ENCODE results near the gene XYLB.
"Not testable (repeated sequence)": the region's sequence is repeated elsewhere in the genome, so short reads cannot be mapped to it uniquely, and the experiment has no call there.

The XYLB gene

GRCh38 chr3:38346587-38347410 is at the start of gene XYLB:
TSS of gene XYLB (plus strand) at chr3:38346785. CDS start at chr3:38346869, 84 bp downstream.
- in situ Hi-C loops (cut with MboI; ENCODE audit: low sequenced_read_pairs) = no loop called here

- in situ Hi-C loops (cut with MboI; ENCODE audit: low sequenced_read_pairs) = not testable (repeated sequence)
Measured at GRCh38 chr3:38297053-38297452, 49.5 kb upstream of the XYLB start.

GRCh38 chr3:38297537-38297936 is 49.0 kb upstream of the XYLB start:
- in situ Hi-C loops (cut with MboI; ENCODE audit: low sequenced_read_pairs) = no loop called here

DNA sequence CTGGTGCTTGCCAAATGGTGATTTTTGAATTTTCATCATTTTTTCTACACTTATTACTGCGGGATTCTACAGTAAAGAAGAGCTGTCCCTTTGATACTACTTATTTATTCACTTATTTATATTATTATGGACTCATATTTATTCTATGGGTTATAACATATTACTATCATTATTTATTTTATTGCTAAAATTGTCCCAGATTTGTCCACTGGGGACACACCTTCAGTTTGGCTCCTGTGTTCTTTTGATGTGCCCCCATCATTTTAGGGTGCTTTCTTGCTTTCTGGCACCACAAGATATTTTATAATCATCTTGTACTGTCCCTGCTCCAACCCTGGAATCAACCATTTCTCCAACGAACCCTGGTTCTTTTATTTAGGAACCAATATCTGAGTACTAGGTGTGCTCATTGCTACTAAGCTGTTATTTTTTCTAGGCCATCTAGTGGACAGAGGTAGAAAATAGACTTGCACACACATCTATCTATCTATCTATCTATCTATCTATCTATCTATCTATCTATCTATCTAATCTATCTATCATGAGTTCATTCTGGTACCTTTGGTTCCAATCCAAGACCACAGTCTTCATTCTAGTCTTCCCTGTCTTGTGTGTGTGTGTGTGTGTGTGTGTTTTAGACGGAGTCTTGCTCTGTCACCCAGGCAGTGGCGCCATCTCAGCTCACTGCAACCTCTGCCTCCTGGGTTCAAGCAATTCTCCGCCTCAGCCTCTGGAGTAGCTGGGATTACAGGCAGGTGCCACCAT is 48.5 kb upstream of the XYLB start:
- in situ Hi-C loops (cut with MboI; ENCODE audit: low sequenced_read_pairs) = no loop called here

GRCh38 chr3:38306941-38307340 is 39.6 kb upstream of the XYLB start:
- in situ Hi-C loops (cut with MboI; ENCODE audit: low sequenced_read_pairs) = no loop called here

- in situ Hi-C loops (cut with MboI; ENCODE audit: low sequenced_read_pairs) = no loop called here
Measured at GRCh38 chr3:38307599-38307998, 39.0 kb upstream of the XYLB start.

- in situ Hi-C loops (cut with MboI; ENCODE audit: low sequenced_read_pairs) = no loop called here
Measured at GRCh38 chr3:38308456-38308855, 38.1 kb upstream of the XYLB start.

DNA sequence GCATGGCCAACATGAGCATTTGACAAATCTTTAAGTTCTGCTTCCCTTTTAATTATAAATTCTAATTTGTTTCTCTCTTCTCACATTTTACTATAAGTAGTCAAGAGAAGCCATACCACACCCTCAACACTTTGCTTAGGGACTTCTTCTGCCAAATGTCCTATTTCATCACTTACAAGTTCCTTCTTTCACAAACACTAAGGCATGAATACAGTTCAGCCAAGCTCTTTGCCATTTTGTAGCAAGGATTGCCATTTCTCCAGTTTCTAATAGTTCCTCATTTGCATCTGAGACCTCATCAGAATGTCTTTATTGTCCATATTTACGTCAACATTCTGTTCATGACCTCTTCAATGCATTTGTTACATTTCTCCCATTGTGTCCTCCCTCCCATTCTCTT is 35.1 kb upstream of the XYLB start:
- in situ Hi-C loops (cut with MboI; ENCODE audit: low sequenced_read_pairs) = no loop called here

DNA sequence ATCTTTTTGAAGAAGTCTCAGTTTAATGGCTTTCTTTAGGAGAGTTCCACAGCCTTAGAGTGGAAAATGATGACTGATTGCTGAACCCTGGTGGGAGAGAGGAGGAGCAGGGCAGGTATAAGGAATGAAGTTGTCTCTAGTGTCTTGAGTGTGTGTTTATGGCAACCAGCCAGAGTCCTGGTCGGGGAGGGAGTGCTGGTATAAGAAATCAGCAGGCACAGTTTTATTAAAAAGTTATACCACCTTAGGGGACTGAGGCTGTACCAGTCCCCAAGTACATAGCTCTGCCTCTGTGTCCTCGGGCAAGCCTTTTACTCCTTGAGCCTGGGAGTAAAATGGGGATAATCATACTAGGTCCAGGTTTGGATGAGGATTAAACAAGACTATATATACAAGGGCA is 34.6 kb upstream of the XYLB start:
- in situ Hi-C loops (cut with MboI; ENCODE audit: low sequenced_read_pairs) = no loop called here

DNA sequence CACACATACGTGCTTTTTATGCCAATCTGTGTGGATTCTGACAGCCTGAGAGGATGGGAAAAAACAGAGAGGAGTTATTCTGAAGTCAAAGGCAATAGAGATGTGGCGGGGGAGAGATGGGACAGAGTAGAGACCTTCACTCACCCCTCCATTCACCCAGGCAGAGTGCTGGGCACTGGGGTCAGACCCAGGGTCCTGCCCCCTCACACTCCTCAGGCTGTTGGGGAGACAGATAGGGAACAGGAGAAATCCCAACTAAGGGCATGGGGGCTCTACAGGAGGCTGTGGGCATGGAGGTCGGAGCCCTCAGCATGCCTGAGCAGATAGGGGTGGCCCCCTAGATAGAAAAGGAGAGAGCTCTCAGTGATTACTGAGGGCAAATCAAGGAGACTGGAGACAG is 34.2 kb upstream of the XYLB start:
- in situ Hi-C loops (cut with MboI; ENCODE audit: low sequenced_read_pairs) = no loop called here

DNA sequence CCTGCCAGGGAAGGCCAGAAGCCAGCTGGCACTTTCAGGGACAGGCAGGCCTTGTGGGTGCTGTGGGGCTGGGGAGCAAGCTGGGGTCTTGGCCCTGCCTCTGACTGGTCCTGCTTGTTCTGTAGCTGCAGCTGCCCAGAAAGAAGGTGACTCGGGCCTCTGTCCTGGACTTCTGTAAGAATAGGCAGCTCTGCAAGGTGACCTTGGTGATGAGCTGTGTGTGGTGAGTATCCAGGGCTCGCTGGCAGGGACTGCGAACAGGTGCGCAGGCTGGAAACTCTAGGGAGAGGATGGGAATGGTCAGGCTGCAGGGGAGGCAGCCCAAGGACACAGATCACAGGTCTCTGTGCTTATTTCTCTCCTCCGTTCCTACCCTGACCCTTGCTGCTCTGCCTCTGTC is 33.3 kb upstream of the XYLB start:
- in situ Hi-C loops (cut with MboI; ENCODE audit: low sequenced_read_pairs) = no loop called here

GRCh38 chr3:38313695-38314094 is 32.9 kb upstream of the XYLB start:
- in situ Hi-C loops (cut with MboI; ENCODE audit: low sequenced_read_pairs) = no loop called here

- in situ Hi-C loops (cut with MboI; ENCODE audit: low sequenced_read_pairs) = no loop called here
Measured at GRCh38 chr3:38314112-38314763, 32.3 kb upstream of the XYLB start.

DNA sequence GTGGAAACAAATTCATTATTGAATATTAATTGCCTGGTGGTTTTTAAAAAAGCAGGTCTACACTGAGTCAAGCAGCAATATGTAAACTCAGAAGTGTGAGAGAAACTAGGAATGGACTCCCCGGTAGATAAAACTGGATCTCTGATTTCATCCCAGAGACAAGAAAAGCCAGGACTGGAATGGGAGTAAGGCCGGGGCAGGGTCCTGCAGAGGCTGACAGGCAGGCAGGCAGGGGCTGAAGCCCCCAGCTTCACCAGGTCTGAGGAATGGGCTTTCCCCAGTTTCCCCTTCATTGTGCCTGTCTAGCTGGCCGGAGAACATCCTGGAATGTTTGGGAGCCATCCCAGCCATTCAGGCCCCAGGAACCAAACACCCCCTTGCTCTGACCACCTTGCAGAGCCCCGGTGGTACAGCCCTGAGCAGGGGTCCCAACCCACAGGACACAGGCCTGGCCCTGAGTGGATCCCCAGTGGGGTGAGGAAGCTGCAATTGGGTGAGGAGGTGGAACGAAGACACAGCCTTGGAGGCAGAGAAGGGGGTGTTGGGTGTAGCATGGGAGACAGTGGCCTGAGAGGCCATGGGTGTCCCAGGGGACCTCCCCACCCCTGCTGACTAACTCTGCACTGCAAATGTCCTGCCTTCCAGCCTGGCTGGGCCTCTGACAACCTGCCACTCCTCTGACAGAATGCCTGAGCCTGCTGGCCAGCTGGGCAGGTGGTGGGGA is 31.7 kb upstream of the XYLB start:
- in situ Hi-C loops (cut with MboI; ENCODE audit: low sequenced_read_pairs) = no loop called here

- in situ Hi-C loops (cut with MboI; ENCODE audit: low sequenced_read_pairs) = no loop called here
Measured at GRCh38 chr3:38315488-38316230, 30.9 kb upstream of the XYLB start.

DNA sequence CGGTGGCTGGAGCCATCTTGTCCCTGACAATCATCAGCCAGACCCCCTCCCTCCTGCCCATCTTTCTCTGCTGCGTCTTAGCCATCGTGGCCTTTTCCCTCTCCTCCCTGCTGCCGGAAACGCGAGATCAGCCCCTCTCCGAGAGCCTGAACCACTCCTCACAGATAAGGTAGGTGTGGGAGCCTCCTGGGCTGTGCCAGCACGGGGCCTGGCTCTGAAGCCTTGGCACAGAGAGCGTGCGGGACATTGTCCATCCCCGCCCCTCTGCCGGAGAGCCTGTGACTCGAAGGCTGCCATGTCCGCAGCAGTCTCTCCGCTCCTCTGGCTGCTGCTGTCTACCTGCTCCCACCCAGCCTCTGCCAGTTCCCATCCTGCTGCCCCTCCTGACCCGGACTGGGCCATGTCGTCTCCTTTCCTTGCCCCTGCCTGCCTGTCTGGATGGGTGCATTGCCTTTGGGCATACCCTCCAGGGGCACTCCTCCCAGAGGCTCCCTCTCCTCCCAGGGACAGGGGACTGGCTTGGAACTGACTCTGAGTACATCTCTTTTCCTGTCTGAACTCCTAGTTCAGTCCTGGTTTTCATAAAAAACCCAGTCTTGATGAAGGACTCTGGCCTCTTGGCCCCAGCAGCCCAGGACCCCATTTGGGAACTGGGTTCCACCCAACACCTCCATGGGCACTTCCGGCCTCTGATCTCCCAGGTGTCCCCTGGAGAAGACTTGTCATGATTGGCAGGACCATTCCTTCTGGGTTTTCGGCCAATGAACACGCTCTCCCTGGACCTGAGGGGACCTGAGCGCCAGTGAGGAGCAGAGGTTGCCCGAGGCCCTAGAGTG is 30.0 kb upstream of the XYLB start:
- in situ Hi-C loops (cut with MboI; ENCODE audit: low sequenced_read_pairs) = no loop called here

DNA sequence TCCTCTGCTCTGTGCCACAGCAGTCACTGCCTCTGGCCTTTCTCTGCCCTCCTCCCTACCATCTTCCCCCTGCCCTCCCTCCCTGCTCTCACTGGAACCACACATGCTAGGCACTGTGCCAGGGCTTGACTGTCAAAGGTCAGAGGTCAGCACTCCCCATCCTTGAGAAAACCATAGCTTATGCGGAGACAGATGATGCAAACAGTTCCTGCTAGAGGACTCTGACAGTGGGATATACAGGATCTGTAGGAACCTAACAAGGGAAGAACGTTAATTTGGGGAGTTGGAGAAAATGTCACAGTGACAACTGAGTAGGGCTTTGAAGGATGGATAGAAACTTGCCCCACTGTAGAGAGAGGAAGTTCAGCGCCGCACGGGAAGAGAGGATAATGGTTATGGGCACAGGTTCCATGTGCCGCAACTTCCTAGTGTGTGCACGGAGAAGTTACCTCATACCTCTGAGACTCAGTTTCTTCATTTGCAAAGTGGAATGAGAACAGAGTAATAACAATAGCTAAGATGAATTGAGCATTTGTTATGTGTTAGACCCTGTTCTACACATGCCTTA is 29.3 kb upstream of the XYLB start:
- in situ Hi-C loops (cut with MboI; ENCODE audit: low sequenced_read_pairs) = no loop called here

- in situ Hi-C loops (cut with MboI; ENCODE audit: low sequenced_read_pairs) = no loop called here
Measured at GRCh38 chr3:38318766-38319671, 27.6 kb upstream of the XYLB start.
